Measurements from ENCODE around the gene CAPN7. TPM values are rescaled to one million over a fixed set of nuclear protein-coding genes. Genes with fewer than 3 reads are reported as not detected.

The CAPN7 gene
- total RNA-seq, 4 donors from 2014 or later = 41.8 to 49.5 (median 43.9) TPM

- no peak for TF ChIP-seq CTCF (IDR thresholded peaks at IDR 0.05)
- ATAC-seq (ENCODE audit: low FRiP score) (no peak), DNase-seq (ENCODE audit: low spot score) (no peak)
Observed at GRCh38 chr3:15220056-15220455, 14.0 kb downstream of the CAPN7 start.

- TF ChIP-seq CTCF (IDR thresholded peaks at IDR 0.05) = no peak
- DNase-seq (ENCODE audit: low spot score) = no peak
- ATAC-seq (ENCODE audit: low FRiP score) = no peak
Observed at GRCh38 chr3:15220661-15221060, 14.6 kb downstream of the CAPN7 start.

- no peak for ATAC-seq (ENCODE audit: low FRiP score)
- no peak for TF ChIP-seq CTCF (IDR thresholded peaks at IDR 0.05)
- DNase-seq (ENCODE audit: low spot score) = no peak
Observed at GRCh38 chr3:15221574-15222217, 15.7 kb downstream of the CAPN7 start.

GRCh38 chr3:15223685-15224572, 17.9 kb downstream of the CAPN7 start:
- DNase-seq (ENCODE audit: low spot score) (no peak), ATAC-seq (ENCODE audit: low FRiP score) (no peak)
- TF ChIP-seq CTCF (IDR thresholded peaks at IDR 0.05) = no peak

- no peak for DNase-seq (ENCODE audit: low spot score)
- no peak for TF ChIP-seq CTCF (IDR thresholded peaks at IDR 0.05)
- ATAC-seq (ENCODE audit: low FRiP score) = no peak
Observed at GRCh38 chr3:15228147-15228546, 22.1 kb downstream of the CAPN7 start.

GRCh38 chr3:15229262-15229661, 23.2 kb downstream of the CAPN7 start:
- ATAC-seq (ENCODE audit: low FRiP score) (no peak), DNase-seq (ENCODE audit: low spot score) (no peak)
- no peak for TF ChIP-seq CTCF (IDR thresholded peaks at IDR 0.05)

Measured in omental fat pad (tissue), 4 donors.